Ascending aorta (tissue), 2 donors: Measurements from ENCODE around the gene STAG1. TPM values are rescaled to one million over a fixed set of nuclear protein-coding genes. Genes with fewer than 3 reads are reported as not detected.
A peak's percentile ranks its signal among the peaks of the same experiment; 100 is the strongest.

Experiments used
- DNase-seq, 2 donors: peaks; one replicate each; pipeline ENCODE4 v3.0.0-alpha.2; 2019; ENCODE audit warnings: low spot score in 2 of 2
- H3K27ac ChIP-seq, 2 donors: fragments of 200-600 bp; sonication (generic); one replicate each; pipeline ENCODE4 v1.5.1; 2016 to 2017; ENCODE audit warnings: mild to moderate bottlenecking in 1 of 2
- H3K27me3 ChIP-seq: fragments of 200-600 bp; sonication (generic); one replicate; pipeline ENCODE4 v1.5.1; 2017
- H3K36me3 ChIP-seq, 2 donors: fragments of 200-600 bp; sonication (generic); one replicate each; pipeline ENCODE4 v1.5.1; 2016
- H3K4me1 ChIP-seq, 2 donors: fragments of 200-600 bp; sonication (generic); one replicate each; pipeline ENCODE4 v1.5.1; 2016 to 2017; ENCODE audit warnings: mild to moderate bottlenecking in 1 of 2
- H3K4me3 ChIP-seq, 2 donors: fragments of 200-600 bp; sonication (generic); one replicate each; pipeline ENCODE4 v1.5.1; 2016 to 2017; ENCODE audit warnings: mild to moderate bottlenecking in 1 of 2
- H3K9me3 ChIP-seq, 2 donors: fragments of 200-600 bp; sonication (generic); one replicate each; pipeline ENCODE4 v1.5.1; 2016
- CTCF ChIP-seq, 3 experiments: fragments of 200-600 bp in 2 of 3; fragments of 450-650 bp in 1 of 3; sonication (generic) in 2 of 3; IDR thresholded peaks; one replicate each; pipeline ENCODE4 v1.5.1; 2016 to 2019; ENCODE audit warnings: antibody characterized with exemption in 3 of 3, mild to moderate bottlenecking in 1 of 3, moderate library complexity in 1 of 3
- intact Hi-C: fragments of 100-400 bp; cut with DNase I; formaldehyde crosslinking; loops from one replicate; pipeline ENCODE4 v1.15.1; 2023
- total RNA-seq: library from RNA; depleted of rRNA; stranded (reverse); fragments of >200 nt; gene quantifications from one replicate; pipeline ENCODE4 v1.1.0, GENCODE V29; 2016

The STAG1 gene
- total RNA-seq, 1 donor from 2014 or later = 27.2 TPM

GRCh38 chr3:136787349-136787748, 35.2 kb upstream of the STAG1 start:
- Histone ChIP-seq H3K4me3 (peak overlapping the region; percentile 49 to 50), H3K27ac (peak overlapping the region; percentile 63 to 67), H3K9me3 (no peaks in the 10 kb centered on the region), H3K36me3 (no peaks in the 10 kb centered on the region), H3K4me1 (peaks cover 0 to 10% of the 10 kb centered on the region in 2 donors), H3K27me3 (no peaks in the 10 kb centered on the region)
- intact Hi-C loops = loop anchor here (2.0 to 10.0 kb wide), 4 partner anchors 15 to 227 kb away; partner anchors contain the start of genes SLC35G2 and STAG1
- peak in 1 of 2 donors; percentile 15 for DNase-seq
- no peak for TF ChIP-seq CTCF (IDR thresholded peaks at IDR 0.05)

- Histone ChIP-seq H3K36me3 (no peaks in the 10 kb centered on the region), H3K9me3 (no peaks in the 10 kb centered on the region), H3K4me3 (no peak overlapping the region), H3K4me1 (peaks cover 0 to 10% of the 10 kb centered on the region in 2 donors), H3K27ac (peak overlapping the region in 1 of 2 donors; percentile 14), H3K27me3 (no peaks in the 10 kb centered on the region)
- intact Hi-C loops = loop anchor here (10.0 kb wide), 1 partner anchor 231 kb away; no protein-coding TSS in a partner anchor
- DNase-seq = no peak
- TF ChIP-seq CTCF (IDR thresholded peaks at IDR 0.05) = no peak
These were observed 31.6 kb upstream of the STAG1 start for GRCh38 chr3:136783708-136784191.

DNA sequence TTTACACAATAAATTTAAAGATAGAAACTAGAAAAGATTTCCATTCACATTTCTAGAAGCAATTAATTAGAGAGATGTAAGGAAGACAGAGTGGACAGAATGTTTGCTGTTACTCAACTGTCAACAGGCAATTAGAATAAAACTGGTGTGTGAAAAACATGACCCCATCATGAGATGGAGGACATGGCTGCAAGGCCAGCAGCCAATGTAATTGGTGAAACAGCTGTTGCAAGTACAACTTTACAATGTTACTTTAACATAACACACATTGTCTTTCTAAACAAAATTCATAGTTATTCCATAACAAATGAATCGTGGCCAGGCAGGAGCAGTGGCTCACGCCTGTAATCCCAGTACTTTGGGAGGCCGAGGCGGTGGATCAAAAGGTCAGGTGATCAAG, 28.6 kb upstream of the STAG1 start:
- H3K4me1 ChIP-seq = no peaks in the 10 kb centered on the region
- no peaks in the 10 kb centered on the region for H3K36me3 ChIP-seq
- H3K27ac ChIP-seq = no peak overlapping the region
- intact Hi-C loops = loop anchor here (10.0 kb wide), 1 partner anchor 234 kb away; no protein-coding TSS in a partner anchor
- no peak for TF ChIP-seq CTCF (IDR thresholded peaks at IDR 0.05)
- H3K9me3 ChIP-seq = no peaks in the 10 kb centered on the region
- no peak for DNase-seq
- H3K4me3 ChIP-seq = no peak overlapping the region
- H3K27me3 ChIP-seq = no peaks in the 10 kb centered on the region

GRCh38 chr3:136778865-136779264, 26.7 kb upstream of the STAG1 start:
- Histone ChIP-seq H3K4me3 (no peak overlapping the region), H3K36me3 (no peaks in the 10 kb centered on the region), H3K27me3 (no peaks in the 10 kb centered on the region), H3K27ac (no peak overlapping the region), H3K4me1 (no peaks in the 10 kb centered on the region), H3K9me3 (no peaks in the 10 kb centered on the region)
- no peak for TF ChIP-seq CTCF (IDR thresholded peaks at IDR 0.05)
- DNase-seq = no peak
- intact Hi-C loops = no loop called here

DNA sequence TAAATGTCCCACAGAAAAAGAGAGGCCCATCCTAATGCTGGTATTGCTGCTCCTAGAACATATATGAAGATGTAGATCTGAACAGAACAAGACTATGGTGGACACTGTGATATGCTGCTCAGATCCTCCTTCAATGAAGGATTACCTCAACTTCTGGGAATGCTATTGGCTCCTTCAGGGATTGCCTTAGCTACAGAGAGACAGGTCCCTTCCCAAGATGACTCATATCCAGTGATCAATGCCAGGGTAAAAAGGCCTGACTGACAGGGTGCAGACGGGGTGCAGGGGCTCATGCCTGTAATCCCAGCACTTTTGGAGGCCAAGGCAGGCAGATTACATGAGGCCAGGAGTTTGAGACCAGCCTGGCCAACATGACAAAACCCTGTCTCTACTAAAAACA, 20.5 kb upstream of the STAG1 start:
- no peak for DNase-seq
- intact Hi-C loops = no loop called here
- Histone ChIP-seq H3K27me3 (no peaks in the 10 kb centered on the region), H3K36me3 (no peaks in the 10 kb centered on the region), H3K4me3 (no peak overlapping the region), H3K27ac (no peak overlapping the region), H3K4me1 (no peaks in the 10 kb centered on the region), H3K9me3 (no peaks in the 10 kb centered on the region)
- no peak for TF ChIP-seq CTCF (IDR thresholded peaks at IDR 0.05)
